ENCODE results near the gene MTHFD1L.
"Not testable (repeated sequence)": the region's sequence is repeated elsewhere in the genome, so short reads cannot be mapped to it uniquely, and the experiment has no call there.

MTHFD1L gene

GRCh38 chr6:151034825-151035781, 169.6 kb downstream of the MTHFD1L start:
- CTCF ChIA-PET = no interaction called here
- no peak for TF ChIP-seq ARNT (IDR thresholded peaks at IDR 0.05)
- no peak for TF ChIP-seq PKNOX1 (IDR thresholded peaks at IDR 0.05)
- no peak for TF ChIP-seq BHLHE40 (IDR thresholded peaks at IDR 0.05; ENCODE audit: borderline replicate concordance)
- TF ChIP-seq HDGF (IDR thresholded peaks at IDR 0.05; ENCODE audit: borderline replicate concordance) = no peak
- no peak for TF ChIP-seq L3MBTL2 (conservative IDR thresholded peaks at IDR 0.05)
- TF ChIP-seq LEF1 (IDR thresholded peaks at IDR 0.05; ENCODE audit: borderline replicate concordance) = no peak
- TF ChIP-seq TARDBP (IDR thresholded peaks at IDR 0.05) = no peak
- no peak for TF ChIP-seq FOXA1 (IDR thresholded peaks at IDR 0.05)
- no peak for TF ChIP-seq FOXK2 (IDR thresholded peaks at IDR 0.05)
- TF ChIP-seq NFRKB (IDR thresholded peaks at IDR 0.05) = no peak
- TF ChIP-seq ELF4 (IDR thresholded peaks at IDR 0.05) = no peak
- no peak for TF ChIP-seq SP1 (IDR thresholded peaks at IDR 0.05)
- TF ChIP-seq CTBP1 (IDR thresholded peaks at IDR 0.05; ENCODE audit: borderline replicate concordance) = no peak
- no peak for TF ChIP-seq SUZ12 (IDR thresholded peaks at IDR 0.05)
- TF ChIP-seq FOXM1 (IDR thresholded peaks at IDR 0.05; ENCODE audit: borderline replicate concordance) = no peak
- no peak for TF ChIP-seq ZNF384 (IDR thresholded peaks at IDR 0.05)
- DNase-seq (ENCODE audit: extremely low spot score) = no peak
- POLR2A ChIA-PET = no interaction called here

DNA sequence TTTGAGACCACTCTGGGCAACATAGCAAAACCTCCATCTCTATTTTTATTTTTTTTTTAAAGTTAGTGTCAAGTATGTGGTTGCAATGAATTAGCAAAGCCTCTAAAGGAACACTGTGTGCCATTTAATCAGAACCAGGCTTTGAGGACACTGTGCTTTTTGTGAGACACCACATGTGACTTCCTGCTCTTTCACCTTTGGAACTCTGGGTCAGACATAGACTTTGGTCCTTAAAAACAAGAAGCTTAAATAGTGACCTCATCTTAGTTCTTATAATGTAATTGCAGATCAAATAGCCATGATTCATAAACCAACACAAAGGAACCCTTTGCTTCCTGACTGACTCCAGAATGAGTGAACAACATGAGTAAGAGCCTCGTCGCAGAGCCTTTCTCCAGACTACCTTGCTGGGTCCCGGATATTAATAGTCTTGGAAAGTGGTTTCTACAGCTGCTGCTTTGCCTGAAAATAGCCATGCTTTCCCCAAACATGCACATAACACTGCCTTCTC, 170.8 kb downstream of the MTHFD1L start:
- DNase-seq (ENCODE audit: extremely low spot score); POLR2A ChIA-PET; CTCF ChIA-PET: not testable (repeated sequence)

DNA sequence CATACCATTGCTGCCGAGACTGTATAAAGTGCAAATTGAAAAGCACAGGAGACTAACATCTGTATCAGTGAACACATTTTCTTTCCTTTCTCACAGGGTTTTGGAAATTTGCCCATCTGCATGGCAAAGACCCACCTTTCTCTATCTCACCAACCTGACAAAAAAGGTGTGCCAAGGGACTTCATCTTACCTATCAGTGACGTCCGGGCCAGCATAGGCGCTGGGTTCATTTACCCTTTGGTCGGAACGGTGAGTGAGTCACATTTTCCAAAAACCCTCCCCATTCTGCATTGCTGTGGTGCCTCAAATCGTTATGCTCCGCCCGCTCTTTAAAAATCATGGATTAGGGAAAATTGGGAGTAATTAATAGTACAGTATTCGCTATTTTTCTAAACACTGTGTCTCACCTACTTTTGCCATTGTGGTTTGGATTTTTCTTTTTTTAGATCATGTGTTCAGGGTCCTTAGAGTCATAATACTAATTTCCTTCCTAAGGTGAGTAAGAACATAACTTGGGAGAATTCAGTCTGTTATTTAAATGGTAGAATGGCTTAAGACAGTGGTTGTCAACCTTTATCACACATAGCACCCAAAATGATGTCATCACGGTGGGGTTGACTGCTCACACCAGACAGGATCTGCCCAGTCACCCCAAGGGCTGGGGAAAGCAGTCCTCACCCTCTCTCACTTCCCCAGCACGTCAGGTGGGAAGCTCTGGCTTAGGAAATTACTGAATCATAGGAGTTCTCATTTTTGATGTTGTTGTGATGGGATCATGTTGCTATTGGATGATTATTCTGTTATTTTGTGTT, 171.6 kb downstream of the MTHFD1L start:
- DNase-seq (ENCODE audit: extremely low spot score) = no peak
- TF ChIP-seq SP1 (IDR thresholded peaks at IDR 0.05) (no peak), PKNOX1 (IDR thresholded peaks at IDR 0.05) (no peak), L3MBTL2 (conservative IDR thresholded peaks at IDR 0.05) (no peak), LEF1 (IDR thresholded peaks at IDR 0.05; ENCODE audit: borderline replicate concordance) (no peak), FOXK2 (IDR thresholded peaks at IDR 0.05) (no peak), ARNT (IDR thresholded peaks at IDR 0.05) (no peak), ZNF384 (IDR thresholded peaks at IDR 0.05) (no peak), SUZ12 (IDR thresholded peaks at IDR 0.05) (no peak), NFRKB (IDR thresholded peaks at IDR 0.05) (no peak), FOXA1 (IDR thresholded peaks at IDR 0.05) (no peak), TARDBP (IDR thresholded peaks at IDR 0.05) (no peak), HDGF (IDR thresholded peaks at IDR 0.05; ENCODE audit: borderline replicate concordance) (no peak)
- CTCF ChIA-PET = no interaction called here
- POLR2A ChIA-PET = no interaction called here

GRCh38 chr6:151038616-151039015, 173.1 kb downstream of the MTHFD1L start:
- no peak for TF ChIP-seq CTBP1 (IDR thresholded peaks at IDR 0.05; ENCODE audit: borderline replicate concordance)
- TF ChIP-seq FOXA1 (IDR thresholded peaks at IDR 0.05) = no peak
- TF ChIP-seq HDGF (IDR thresholded peaks at IDR 0.05; ENCODE audit: borderline replicate concordance) = no peak
- no peak for TF ChIP-seq LEF1 (IDR thresholded peaks at IDR 0.05; ENCODE audit: borderline replicate concordance)
- no peak for TF ChIP-seq FOXM1 (IDR thresholded peaks at IDR 0.05; ENCODE audit: borderline replicate concordance)
- no peak for TF ChIP-seq SP1 (IDR thresholded peaks at IDR 0.05)
- no peak for TF ChIP-seq FOXK2 (IDR thresholded peaks at IDR 0.05)
- no peak for TF ChIP-seq SUZ12 (IDR thresholded peaks at IDR 0.05)
- TF ChIP-seq TARDBP (IDR thresholded peaks at IDR 0.05) = no peak
- TF ChIP-seq NFRKB (IDR thresholded peaks at IDR 0.05) = no peak
- no peak for TF ChIP-seq ZNF384 (IDR thresholded peaks at IDR 0.05)
- TF ChIP-seq BHLHE40 (IDR thresholded peaks at IDR 0.05; ENCODE audit: borderline replicate concordance) = no peak
- ChIA-PET POLR2A (no interaction called here), CTCF (no interaction called here)
- DNase-seq (ENCODE audit: extremely low spot score) = no peak

DNA sequence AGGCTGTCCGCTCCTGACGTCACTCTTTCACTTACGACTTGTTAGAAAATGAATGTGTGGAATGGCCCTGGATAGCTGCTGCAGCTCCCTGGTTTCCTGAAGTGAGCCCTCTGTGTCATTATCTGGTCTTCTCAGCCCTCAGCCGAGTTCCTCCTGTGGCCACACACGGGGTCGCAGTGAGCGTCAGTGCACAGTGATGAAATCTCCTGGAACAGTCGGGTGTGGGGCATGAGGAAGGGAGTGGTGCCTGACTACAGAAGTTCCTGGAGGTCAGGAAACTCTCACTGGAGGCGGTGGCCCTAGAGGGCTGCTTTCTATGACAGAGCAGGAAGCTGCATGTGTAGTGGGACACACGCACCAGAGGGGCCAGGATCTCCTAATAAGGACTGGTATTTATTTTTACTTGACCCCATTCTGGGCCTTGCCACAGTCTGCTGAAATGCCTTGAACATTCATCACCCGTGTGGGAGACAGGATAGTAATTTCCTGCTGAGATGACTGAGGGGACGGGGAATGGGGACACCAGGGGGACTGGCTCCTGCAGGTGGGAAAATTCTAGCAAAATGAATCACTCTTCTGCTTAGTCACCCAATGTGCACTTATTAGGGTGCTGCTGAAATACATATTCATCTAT, 175.5 kb downstream of the MTHFD1L start:
- POLR2A ChIA-PET; DNase-seq (ENCODE audit: extremely low spot score): not testable (repeated sequence)
- TF ChIP-seq CTBP1 (IDR thresholded peaks at IDR 0.05; ENCODE audit: borderline replicate concordance) (peak; percentile 8; the same call in 1 of the 2 replicates), PKNOX1 (IDR thresholded peaks at IDR 0.05) (peak; percentile 75)
- CTCF ChIA-PET = interaction anchor here (0.8 to 1.3 kb wide), 3 partner anchors 26 to 321 kb away, joined by 3 read pairs; no protein-coding TSS in a partner anchor
